Tibial nerve (tissue), 4 donors: Measurements from ENCODE around the gene OR5T3. TPM values are rescaled to one million over a fixed set of nuclear protein-coding genes. Genes with fewer than 3 reads are reported as not detected.

Experiments
- DNase-seq, 2 donors: peaks; one replicate each; pipeline ENCODE4 v3.0.0-alpha.2; 2019; ENCODE audit warnings: low spot score in 2 of 2
- H3K27ac ChIP-seq, 4 donors: fragments of 200-600 bp; sonication (generic) in 3 of 4; one replicate each; pipeline ENCODE4 v1.5.1; 2017 to 2019; ENCODE audit warnings: mild to moderate bottlenecking in 1 of 4
- H3K27me3 ChIP-seq, 2 donors: fragments of 200-600 bp; sonication (generic) in 1 of 2; one replicate each; pipeline versions ENCODE4 v1.5.1 to v1.6.0; 2017 to 2019
- H3K36me3 ChIP-seq, 3 donors: fragments of 200-600 bp; sonication (generic); one replicate each; pipeline ENCODE4 v1.5.1; 2018 to 2019
- H3K4me1 ChIP-seq, 4 donors: fragments of 200-600 bp; sonication (generic) in 3 of 4; one replicate each; pipeline ENCODE4 v1.5.1; 2017 to 2019
- H3K4me3 ChIP-seq, 4 donors: fragments of 200-600 bp; sonication (generic) in 3 of 4; one replicate each; pipeline ENCODE4 v1.5.1; 2017 to 2019; ENCODE audit warnings: mild to moderate bottlenecking in 1 of 4, moderate library complexity in 1 of 4
- H3K9me3 ChIP-seq, 4 donors: fragments of 200-600 bp; sonication (generic) in 3 of 4; one replicate each; pipeline ENCODE4 v1.5.1; 2017 to 2019
- EP300 ChIP-seq, 2 donors: sonication (generic); formaldehyde crosslinking; IDR thresholded peaks; one replicate each; pipeline ENCODE4 v1.6.1; 2017; ENCODE audit warnings: antibody characterized with exemption in 2 of 2, mild to moderate bottlenecking in 1 of 2
- POLR2A ChIP-seq, 2 donors: fragments of 450-650 bp; IDR thresholded peaks; one replicate each; pipeline ENCODE4 v1.6.1; 2017; ENCODE audit warnings: antibody characterized with exemption in 2 of 2, mild to moderate bottlenecking in 2 of 2, moderate library complexity in 2 of 2
- WGBS, 2 donors: methylation state at CpG; one replicate each; pipeline ENCODE4 v1.1.5; 2018; 5-methylcytosine and 5-hydroxymethylcytosine counted together
- total RNA-seq, 4 donors: library from RNA; depleted of rRNA; stranded (reverse); fragments of >200 nt; gene quantifications; one replicate each; pipeline ENCODE4 v1.1.0, GENCODE V29; 2016
- TF ChIP-seq, protein P1 (sequence below), 5 experiments: fragments of 200-600 bp in 3 of 5; fragments of 450-650 bp in 2 of 5; sonication (generic) in 3 of 5; IDR thresholded peaks; one replicate each; pipeline ENCODE4 v1.5.1; 2016 to 2019; ENCODE audit warnings: antibody characterized with exemption in 5 of 5, mild to moderate bottlenecking in 3 of 5, moderate library complexity in 2 of 5

Gene OR5T3
- total RNA-seq, 4 donors from 2014 or later = not detected

DNA sequence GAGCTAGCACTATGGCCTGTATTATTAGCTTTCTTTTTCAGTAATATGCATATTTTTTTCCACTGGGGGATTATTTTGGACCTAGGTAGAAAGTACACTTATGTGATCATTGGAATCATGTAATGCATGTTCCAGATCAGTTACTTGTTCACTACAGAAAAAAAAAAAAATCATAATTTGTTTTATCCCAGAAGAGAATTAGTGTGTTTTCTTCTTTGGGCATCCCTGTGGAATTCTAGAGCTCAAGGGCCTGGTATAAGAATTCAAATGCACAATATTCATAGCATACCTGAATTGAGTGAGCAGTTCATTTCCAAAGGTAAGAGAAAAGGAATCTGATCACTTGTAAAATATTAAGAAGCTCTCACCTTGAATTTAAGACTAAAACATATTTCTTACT lies 21.8 kb downstream of the OR5T3 start, which contains the start of gene OR5T1:
Gene OR5T1 (plus strand): TSS at position 301 of the 400 bp plus-strand sequence. CDS start 1,485 bp downstream, outside the sequence.
- TF ChIP-seq EP300 (IDR thresholded peaks at IDR 0.05) (no peak), POLR2A (IDR thresholded peaks at IDR 0.05) (no peak)
- TF ChIP-seq, protein P1, sequence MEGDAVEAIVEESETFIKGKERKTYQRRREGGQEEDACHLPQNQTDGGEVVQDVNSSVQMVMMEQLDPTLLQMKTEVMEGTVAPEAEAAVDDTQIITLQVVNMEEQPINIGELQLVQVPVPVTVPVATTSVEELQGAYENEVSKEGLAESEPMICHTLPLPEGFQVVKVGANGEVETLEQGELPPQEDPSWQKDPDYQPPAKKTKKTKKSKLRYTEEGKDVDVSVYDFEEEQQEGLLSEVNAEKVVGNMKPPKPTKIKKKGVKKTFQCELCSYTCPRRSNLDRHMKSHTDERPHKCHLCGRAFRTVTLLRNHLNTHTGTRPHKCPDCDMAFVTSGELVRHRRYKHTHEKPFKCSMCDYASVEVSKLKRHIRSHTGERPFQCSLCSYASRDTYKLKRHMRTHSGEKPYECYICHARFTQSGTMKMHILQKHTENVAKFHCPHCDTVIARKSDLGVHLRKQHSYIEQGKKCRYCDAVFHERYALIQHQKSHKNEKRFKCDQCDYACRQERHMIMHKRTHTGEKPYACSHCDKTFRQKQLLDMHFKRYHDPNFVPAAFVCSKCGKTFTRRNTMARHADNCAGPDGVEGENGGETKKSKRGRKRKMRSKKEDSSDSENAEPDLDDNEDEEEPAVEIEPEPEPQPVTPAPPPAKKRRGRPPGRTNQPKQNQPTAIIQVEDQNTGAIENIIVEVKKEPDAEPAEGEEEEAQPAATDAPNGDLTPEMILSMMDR (IDR thresholded peaks at IDR 0.05) = no peak
- H3K4me3 ChIP-seq = no peak within 1 kb of the TSS
- no peak for DNase-seq
- H3K27ac ChIP-seq = no peak within 1 kb of the TSS
- H3K36me3 ChIP-seq = no peaks in the 10 kb centered on the region
- no peaks in the 10 kb centered on the region for H3K27me3 ChIP-seq
- no peaks in the 10 kb centered on the region for H3K4me1 ChIP-seq
- H3K9me3 ChIP-seq = peaks cover 0 to 3% (median under 1%) of the 10 kb centered on the region in 4 donors

DNA sequence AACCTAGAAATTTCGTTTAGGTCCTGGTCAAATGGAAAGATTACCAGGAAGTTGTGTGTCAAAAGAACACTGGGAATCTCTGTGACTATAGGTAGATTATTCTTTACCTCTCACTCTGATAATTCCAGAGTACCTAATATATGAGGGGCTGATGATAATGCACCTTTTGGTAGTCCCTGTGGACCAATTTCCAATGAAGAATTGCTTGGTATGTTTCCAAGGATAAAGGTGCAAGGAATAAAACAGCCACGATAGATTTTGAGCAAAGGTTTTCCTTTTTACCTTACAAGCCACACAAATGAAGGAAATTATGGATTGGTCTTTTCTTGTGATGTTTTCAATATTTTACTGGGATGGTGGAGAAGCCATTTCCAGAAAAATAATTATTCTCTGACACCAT lies 40.1 kb downstream of the OR5T3 start, which contains the start of gene OR8H1:
Gene OR8H1 (minus strand): TSS at position 101 of the 400 bp plus-strand sequence. CDS start 1,192 bp downstream, outside the sequence.
- no peaks in the 10 kb centered on the region for H3K9me3 ChIP-seq
- no peak within 1 kb of the TSS for H3K27ac ChIP-seq
- H3K27me3 ChIP-seq = no peaks in the 10 kb centered on the region
- H3K36me3 ChIP-seq = no peaks in the 10 kb centered on the region
- no peaks in the 10 kb centered on the region for H3K4me1 ChIP-seq
- WGBS, 2 donors = 63 to 72% methylated on average over 2 of the region's 2 CpGs
- TF ChIP-seq, protein P1 (IDR thresholded peaks at IDR 0.05) = no peak
- no peak for TF ChIP-seq EP300 (IDR thresholded peaks at IDR 0.05)
- TF ChIP-seq POLR2A (IDR thresholded peaks at IDR 0.05) = no peak
- DNase-seq = no peak
- H3K4me3 ChIP-seq = no peak within 1 kb of the TSS

DNA sequence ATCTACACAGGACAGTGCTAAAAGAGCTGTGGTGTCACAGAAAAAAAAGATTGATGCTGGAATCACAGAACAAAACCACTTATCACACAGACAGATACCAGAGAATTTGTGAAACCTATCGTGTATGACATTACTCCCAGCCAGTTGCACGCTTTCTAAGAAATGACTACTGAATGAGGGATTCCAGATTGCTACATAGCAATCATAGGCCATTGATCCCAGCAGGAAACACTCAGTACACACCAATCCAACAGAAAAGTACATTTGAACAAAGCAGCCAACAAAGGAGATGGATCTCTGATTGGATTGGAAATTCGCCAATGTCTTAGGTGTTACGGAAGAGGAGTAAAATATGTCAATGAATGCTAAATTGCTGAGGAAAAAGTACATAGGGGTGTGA lies 44.8 kb downstream of the OR5T3 start:
- Histone ChIP-seq H3K9me3 (no peaks in the 10 kb centered on the region), H3K4me1 (no peaks in the 10 kb centered on the region), H3K36me3 (no peaks in the 10 kb centered on the region), H3K27me3 (no peaks in the 10 kb centered on the region), H3K4me3 (no peak overlapping the region), H3K27ac (no peak overlapping the region)
- TF ChIP-seq, protein P1 (IDR thresholded peaks at IDR 0.05) = no peak
- TF ChIP-seq EP300 (IDR thresholded peaks at IDR 0.05) (no peak), POLR2A (IDR thresholded peaks at IDR 0.05) (no peak)
- DNase-seq = no peak
- WGBS, 2 donors = 87% methylated on average over 4 of the region's 4 CpGs

Other genes with a start within 250 kb of the OR5T3 start
- not detected for gene OR5AS1, start 224.6 kb upstream of the OR5T3 start, total RNA-seq
- gene OR8I2, start 158.9 kb upstream of the OR5T3 start, total RNA-seq = not detected
- gene OR8H2, start 148.6 kb upstream of the OR5T3 start, total RNA-seq = not detected
- gene OR8H3, start 129.9 kb upstream of the OR5T3 start, total RNA-seq = not detected
- gene OR8J3, start 112.1 kb upstream of the OR5T3 start, total RNA-seq = not detected
- gene OR8K5, start 91.9 kb upstream of the OR5T3 start, total RNA-seq = not detected
- gene OR5J2, start 75.6 kb upstream of the OR5T3 start, total RNA-seq = not detected
- not detected for gene OR5T2, start 18.0 kb upstream of the OR5T3 start, total RNA-seq
- not detected for gene OR5T1, start 21.9 kb downstream of the OR5T3 start, total RNA-seq
- gene OR8H1, start 40.0 kb downstream of the OR5T3 start, total RNA-seq = not detected
- not detected for gene OR8K3, start 62.9 kb downstream of the OR5T3 start, total RNA-seq
- gene OR8K1, start 93.8 kb downstream of the OR5T3 start, total RNA-seq = not detected
- not detected for gene OR8J1, start 102.0 kb downstream of the OR5T3 start, total RNA-seq
- not detected for gene OR8U1, start 123.4 kb downstream of the OR5T3 start, total RNA-seq
- not detected for gene OR5AL1, start 160.4 kb downstream of the OR5T3 start, total RNA-seq
- not detected for gene OR5M3, start 221.1 kb downstream of the OR5T3 start, total RNA-seq
- gene OR5M8, start 239.1 kb downstream of the OR5T3 start, total RNA-seq = not detected